Medulla oblongata (tissue), 1 donor: ENCODE measurements around the gene ARMC9.
"Not testable (repeated sequence)": the region's sequence is repeated elsewhere in the genome, so short reads cannot be mapped to it uniquely, and the experiment has no call there.

Source experiments
- DNase-seq: peaks from one replicate; pipeline ENCODE4 v3.0.0-alpha.2; 2015; ENCODE audit errors: extremely low spot score

The ARMC9 gene

DNA sequence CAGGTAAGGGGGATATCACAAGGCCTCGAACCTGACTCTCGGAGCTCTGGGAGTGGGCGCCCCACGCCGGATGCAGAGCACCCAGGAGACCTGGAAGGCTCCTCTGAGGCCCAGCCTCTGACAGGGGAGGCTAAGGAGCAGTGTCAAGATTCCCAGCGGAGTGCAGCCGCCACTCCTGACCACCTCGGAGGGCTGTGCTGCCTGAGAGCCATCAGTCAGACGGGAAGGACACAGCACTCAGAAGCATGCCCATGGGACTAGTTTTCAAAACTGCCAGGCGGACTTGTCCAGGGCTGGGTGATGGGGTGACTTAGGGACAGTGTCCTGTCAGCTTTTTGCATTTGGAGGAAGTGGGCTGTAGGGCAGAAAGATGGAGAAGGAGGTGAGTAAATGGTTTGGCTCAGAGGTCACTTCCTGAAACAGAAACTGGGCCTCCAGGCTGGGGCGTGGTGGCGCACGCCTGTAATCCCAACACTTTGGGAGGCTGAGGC, 162.5 kb downstream of the ARMC9 start:
- no peak for DNase-seq

GRCh38 chr2:231361701-231362554, 163.5 kb downstream of the ARMC9 start:
- no peak for DNase-seq

DNA sequence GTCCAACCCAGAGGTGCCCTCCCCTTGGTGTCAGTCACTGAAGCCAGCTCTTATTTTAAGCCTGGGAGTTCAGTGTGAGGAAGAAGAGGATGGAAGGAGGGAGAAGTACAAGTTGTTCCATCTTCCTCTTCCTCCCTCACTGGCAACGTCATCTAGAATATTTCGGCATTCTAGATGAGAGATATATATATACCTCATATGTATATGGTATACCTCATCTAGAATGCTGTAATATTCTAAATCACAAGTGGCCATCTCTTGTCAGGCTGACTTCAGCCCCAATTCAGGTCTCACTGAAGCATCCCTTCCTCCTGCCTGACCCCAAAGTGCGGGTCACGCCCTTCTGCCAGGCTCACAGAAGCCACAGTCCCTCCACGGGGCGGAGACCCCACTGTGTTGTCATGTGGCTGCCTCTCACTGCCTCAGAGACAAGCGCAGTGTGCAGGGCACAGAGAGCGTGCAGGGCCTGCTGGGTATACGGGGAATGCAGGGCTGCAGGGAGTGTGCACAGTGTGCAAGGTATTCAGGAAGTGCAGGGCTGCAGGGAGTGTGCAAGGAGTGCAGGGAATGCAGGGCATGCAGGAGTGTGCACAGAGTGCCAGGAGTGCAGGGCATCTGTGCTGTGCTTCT, 164.2 kb downstream of the ARMC9 start:
- no peak for DNase-seq

DNA sequence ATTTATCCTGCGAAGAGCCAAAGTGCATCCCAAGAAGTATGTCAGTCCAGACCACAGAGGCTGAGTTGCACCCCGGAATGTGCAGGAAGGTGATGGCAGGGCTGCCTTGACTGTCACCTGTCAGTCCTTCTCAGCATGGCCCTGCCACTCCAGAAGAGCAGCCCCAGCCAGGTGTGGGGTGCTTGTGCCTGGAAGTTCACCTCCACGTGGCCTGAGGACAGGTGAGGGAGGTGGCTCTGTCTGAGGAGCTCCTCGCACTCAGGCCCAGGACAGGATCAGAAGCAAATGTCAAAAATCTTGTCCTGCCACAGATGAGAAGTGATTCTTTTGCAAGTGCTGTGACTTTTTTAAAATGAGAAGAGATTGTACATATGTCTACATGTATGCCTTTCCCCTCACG, 165.6 kb downstream of the ARMC9 start:
- DNase-seq: no peak

- peak; percentile 88 for DNase-seq
These were observed 166.8 kb downstream of the ARMC9 start for GRCh38 chr2:231364961-231365810.

- no peak for DNase-seq
These were observed 168.7 kb downstream of the ARMC9 start for GRCh38 chr2:231367178-231367577.

GRCh38 chr2:231369580-231370428, 171.4 kb downstream of the ARMC9 start:
- DNase-seq: no peak

GRCh38 chr2:231370429-231370748, 172.0 kb downstream of the ARMC9 start:
- DNase-seq: no peak

DNA sequence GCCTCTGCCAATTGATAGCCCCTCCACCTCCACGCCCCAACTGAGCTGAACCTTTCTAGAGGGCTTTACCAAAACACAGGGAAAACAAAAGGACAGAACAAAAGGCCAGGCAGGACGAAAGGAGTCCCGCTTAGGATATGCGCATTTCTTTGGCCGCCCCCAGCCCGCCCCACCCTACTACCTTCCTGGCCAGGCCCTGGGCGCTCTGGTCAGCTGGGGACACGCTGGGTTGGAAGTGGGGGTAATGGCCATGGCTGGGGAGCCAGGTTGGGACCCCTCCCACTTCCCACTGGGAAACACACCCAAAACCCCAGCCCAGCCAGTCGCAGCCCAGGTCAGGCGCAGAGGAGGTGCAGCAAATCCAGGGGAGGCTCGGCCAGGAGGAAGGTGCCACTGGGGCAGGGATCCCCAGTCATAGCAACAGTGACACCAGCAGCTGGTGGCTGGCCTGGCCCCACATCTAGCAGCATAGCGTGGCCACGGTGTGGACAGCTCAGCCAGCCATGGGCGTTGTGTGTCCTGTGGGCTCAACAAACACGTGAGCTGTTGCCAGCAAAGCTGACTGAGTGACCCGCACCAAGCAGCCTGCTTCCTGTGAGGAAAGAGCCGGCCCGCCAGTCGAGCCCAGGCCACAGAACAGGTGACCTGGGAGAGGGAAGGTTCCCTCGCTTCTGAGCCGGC, 172.5 kb downstream of the ARMC9 start:
- DNase-seq: no peak

DNA sequence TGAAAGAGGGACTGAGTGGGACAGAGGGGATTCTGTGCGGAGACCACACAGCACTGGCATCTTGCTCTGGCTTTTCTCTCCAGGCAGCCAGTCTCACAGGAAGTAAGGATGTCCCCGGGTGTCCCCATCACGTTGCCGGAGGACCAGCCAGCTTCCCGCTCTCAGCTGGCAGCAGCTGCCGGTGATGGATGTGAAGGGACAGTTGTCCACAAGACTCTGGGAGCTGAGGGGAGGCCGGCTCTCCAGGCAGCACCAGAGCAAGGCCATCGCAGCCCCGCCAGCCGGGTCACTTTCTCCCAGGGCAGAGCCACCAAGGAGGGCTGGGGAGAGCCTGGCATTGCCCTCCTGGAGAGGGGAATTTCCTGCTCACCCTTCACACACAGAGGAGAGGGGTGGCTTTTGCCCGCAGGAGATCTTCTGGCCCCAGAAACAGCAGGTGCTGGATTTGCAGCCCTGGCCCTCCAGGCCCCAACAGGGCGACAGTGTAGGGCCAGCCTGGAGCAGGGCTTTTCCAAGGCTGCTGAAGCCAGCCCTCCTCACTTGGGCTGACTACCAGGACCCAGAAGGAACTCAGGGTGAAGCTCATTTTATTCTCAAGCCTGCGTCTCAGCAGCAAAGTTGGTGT, 173.1 kb downstream of the ARMC9 start:
- DNase-seq: peak; percentile 73

GRCh38 chr2:231372326-231372725, 173.9 kb downstream of the ARMC9 start:
- DNase-seq: no peak

DNA sequence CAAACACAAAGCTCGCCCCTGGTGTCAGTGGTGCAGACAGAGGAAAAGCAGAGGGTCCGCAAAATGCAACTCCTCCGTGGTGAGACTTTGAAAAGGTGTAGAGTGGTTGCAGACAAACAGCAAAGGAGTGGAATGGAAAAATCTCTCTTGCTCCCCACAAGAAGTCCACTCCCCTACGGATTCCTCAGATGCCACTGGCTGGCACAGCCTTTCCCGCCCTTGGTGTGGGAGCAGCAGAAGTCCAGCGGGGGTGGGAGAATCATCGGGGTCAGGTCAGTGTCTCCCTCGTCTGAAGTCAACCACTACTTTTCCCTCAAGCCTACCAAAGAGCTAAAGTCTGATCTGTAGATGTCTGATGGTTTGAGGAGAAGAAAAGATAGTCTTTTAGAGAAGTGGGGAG, 174.8 kb downstream of the ARMC9 start:
- no peak for DNase-seq

DNA sequence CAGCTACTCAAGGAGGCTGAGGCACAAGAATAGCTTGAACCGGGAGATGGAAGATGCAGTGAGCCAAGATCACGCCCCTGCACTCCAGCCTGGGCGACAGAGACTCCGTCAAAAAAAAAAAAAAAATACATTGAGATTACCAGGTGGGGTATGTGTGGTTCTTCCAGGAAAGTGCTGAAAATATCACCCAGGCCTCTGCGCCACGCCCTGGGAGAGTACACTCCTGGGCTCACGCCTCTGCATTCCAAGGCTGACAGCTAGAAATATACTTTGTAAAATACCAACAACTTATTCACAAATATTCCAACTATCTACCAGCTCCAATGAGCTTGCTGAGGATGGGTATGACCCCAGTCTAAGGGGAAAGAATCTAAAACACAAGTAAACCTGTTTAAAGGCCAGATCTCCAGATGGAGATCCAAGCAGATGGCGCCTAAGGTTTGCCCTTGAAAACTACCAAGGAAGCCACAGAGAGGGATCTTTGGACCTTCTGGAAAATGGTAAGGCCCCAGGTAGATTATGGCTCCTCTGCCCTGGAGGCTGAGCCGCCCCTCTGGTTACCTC, 175.4 kb downstream of the ARMC9 start:
- DNase-seq: no peak

DNA sequence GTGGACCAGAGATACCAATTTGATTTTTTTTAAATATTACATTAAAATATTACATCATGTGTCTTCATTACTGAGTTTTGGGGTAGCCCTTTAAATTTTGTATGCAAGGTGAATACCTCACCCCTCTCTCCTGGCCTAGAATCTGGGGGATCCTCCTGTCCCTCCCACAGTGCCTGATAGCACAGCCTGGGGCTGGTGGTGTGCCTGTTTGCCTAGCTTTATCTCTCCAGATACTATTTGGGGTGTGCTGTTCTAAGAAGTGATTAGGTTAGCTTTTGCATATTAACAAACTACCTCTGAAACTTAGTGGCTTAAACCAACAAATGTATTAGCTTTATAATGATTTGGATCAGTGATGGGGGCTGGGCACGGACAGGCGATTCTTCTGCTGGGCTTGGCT, 176.3 kb downstream of the ARMC9 start:
- DNase-seq: no peak

- DNase-seq: not testable (repeated sequence)
These were observed 177.7 kb downstream of the ARMC9 start for GRCh38 chr2:231375994-231376615.

DNA sequence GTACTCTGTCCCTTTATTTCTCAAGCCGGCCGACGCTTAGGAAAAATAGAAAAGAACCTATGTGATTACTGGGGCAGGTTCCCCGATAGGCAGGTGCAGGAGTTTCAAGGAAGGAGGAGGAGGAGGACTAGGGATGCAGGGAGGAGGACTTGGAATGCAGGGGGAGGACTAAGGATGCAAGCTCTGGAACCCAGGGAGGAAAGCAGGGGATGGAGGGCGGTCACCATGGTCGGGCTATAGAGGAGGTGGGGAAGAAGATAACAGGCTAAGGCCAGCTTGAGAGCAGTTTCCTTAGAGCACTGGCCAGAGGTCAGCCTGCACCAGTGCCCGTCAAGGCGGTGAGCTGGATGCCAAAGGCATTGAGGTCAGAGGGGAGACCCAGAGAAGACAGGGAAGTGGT, 178.4 kb downstream of the ARMC9 start:
- DNase-seq: no peak

DNA sequence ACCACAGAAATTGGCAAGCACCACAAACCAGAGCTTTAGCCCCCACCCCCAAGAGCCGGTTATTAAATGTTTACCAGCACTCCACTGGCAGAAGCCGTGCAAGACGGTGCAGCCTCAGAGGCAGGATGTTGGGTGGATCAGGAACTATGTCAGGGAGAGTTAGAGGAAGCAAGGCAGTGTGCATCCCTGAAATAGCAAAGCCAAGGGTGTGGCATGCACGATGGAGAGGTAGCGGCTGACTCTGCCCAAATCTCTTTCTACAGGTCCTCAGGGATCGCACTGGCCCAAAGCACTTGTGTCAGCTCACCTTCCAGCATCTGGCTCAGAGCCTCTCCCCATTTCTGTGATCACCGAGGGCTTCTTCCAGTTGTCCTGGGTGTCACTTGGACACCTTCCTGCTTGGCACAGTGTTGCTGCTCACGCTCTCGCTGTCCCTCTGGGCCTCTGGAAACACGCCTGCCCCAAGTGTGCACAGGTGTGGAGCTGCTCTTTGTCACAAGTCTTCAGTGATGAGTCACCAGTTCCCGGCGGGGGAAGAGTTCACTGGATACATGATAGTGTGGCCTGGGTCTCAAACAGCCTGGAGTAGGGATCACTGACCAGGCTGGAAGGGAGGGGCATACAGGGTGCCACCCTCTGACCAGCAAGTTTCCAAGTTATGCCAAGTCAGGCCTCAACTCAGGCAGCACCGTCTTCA, 179.7 kb downstream of the ARMC9 start:
- no peak for DNase-seq

- peak; percentile 48 for DNase-seq
These were observed 181.1 kb downstream of the ARMC9 start for GRCh38 chr2:231379266-231380215.
